ENCODE data around the gene SOX1.

- no peak for TF ChIP-seq POLR2A (IDR thresholded peaks at IDR 0.05)
- TF ChIP-seq, protein P1, sequence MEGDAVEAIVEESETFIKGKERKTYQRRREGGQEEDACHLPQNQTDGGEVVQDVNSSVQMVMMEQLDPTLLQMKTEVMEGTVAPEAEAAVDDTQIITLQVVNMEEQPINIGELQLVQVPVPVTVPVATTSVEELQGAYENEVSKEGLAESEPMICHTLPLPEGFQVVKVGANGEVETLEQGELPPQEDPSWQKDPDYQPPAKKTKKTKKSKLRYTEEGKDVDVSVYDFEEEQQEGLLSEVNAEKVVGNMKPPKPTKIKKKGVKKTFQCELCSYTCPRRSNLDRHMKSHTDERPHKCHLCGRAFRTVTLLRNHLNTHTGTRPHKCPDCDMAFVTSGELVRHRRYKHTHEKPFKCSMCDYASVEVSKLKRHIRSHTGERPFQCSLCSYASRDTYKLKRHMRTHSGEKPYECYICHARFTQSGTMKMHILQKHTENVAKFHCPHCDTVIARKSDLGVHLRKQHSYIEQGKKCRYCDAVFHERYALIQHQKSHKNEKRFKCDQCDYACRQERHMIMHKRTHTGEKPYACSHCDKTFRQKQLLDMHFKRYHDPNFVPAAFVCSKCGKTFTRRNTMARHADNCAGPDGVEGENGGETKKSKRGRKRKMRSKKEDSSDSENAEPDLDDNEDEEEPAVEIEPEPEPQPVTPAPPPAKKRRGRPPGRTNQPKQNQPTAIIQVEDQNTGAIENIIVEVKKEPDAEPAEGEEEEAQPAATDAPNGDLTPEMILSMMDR (IDR thresholded peaks at IDR 0.05), result no peak
Observed at GRCh38 chr13:112062571-112063570, 4.1 kb upstream of the SOX1 start.

Data from ovary (tissue), 3 donors.